HepG2 (cell line): Measurements from ENCODE around the gene ALK. TPM values are rescaled to one million over a fixed set of nuclear protein-coding genes. Genes with fewer than 3 reads are reported as not detected.

ENCODE experiments used
- ATAC-seq: fragments of 200-7000 bp; cut with Tn5 transposase; 3 replicates; pipeline ENCODE4 v1.9.1; 2020; ENCODE audit warnings: mild to moderate bottlenecking, moderate library complexity
- BruUV-seq: library from RNA; stranded (reverse); fragments of 400-500 nt; replicated peaks from 2 replicates; lab custom pipeline; 2021; lab: Mats Ljungman, UMichigan
- CTCF ChIA-PET: fragments of 300-600 bp; formaldehyde crosslinking; extraction: SDS; loops from one replicate; lab custom pipeline; 2021; ENCODE audit warnings: low total read pairs, inconsistent platforms, low intra/inter-chr PET ratio; lab: Yijun Ruan, JAX
- POLR2A ChIA-PET: fragments of 350-600 bp; sonication (Branson Sonifier 250); formaldehyde crosslinking; loops from one replicate; lab custom pipeline; 2020; ENCODE audit warnings: antibody characterized with exemption, inconsistent platforms; lab: Yijun Ruan, JAX
- DNase-seq: peaks from one replicate; pipeline ENCODE4 v3.0.0-alpha.2; 2015; ENCODE audit warnings: low spot score
- FAIRE-seq: peaks from 3 replicates; lab custom pipeline; 2011; peaks lifted over from hg19 to GRCh38; lab: Jason Lieb, UNC
- H2AFZ ChIP-seq: one replicate; pipeline ENCODE4 v1.6.1; 2011; ENCODE audit warnings: low read length, inconsistent platforms
- H3K27ac ChIP-seq: fragments of 300-600 bp; 3 replicates; pipeline ENCODE4 v1.8.0; 2011; ENCODE audit warnings: mixed run types, mild to moderate bottlenecking, mixed read lengths, low read length, inconsistent platforms; ENCODE audit not compliant: insufficient read depth; ENCODE audit errors: extremely low read length
- H3K27me3 ChIP-seq, 2 experiments: fragments of 200-600 bp in 1 of 2; 2 replicates in 1 of 2; 3 replicates in 1 of 2; pipeline versions ENCODE4 v1.6.0 to v1.8.0; 2011; ENCODE audit warnings: low read length in 2 of 2, mild to moderate bottlenecking in 2 of 2, moderate library complexity in 2 of 2, inconsistent platforms in 1 of 2; ENCODE audit not compliant: insufficient read depth in 2 of 2, control insufficient read depth in 1 of 2
- H3K36me3 ChIP-seq, 2 experiments: fragments of 200-600 bp in 1 of 2; replicated peaks in 1 of 2; 2 replicates in 1 of 2; 3 replicates in 1 of 2; pipeline versions ENCODE4 v1.5.1 to v1.8.0; 2011; ENCODE audit warnings: low read length in 2 of 2, inconsistent platforms in 1 of 2; ENCODE audit not compliant: insufficient read depth in 2 of 2, control insufficient read depth in 1 of 2
- H3K4me1 ChIP-seq: 2 replicates; pipeline ENCODE4 v1.5.1; 2012; ENCODE audit warnings: low read length, inconsistent platforms; ENCODE audit not compliant: insufficient read depth
- H3K4me2 ChIP-seq: 2 replicates; pipeline ENCODE4 v1.6.0; 2011; ENCODE audit warnings: low read depth, low read length, inconsistent platforms
- H3K4me3 ChIP-seq, 3 experiments: fragments of 200-600 bp in 1 of 3; sonication (generic), shearing (Covaris generic) in 1 of 3; replicated peaks in 1 of 3; 2 replicates each; pipeline ENCODE4 v1.5.1; 2011 to 2016; ENCODE audit warnings: low read length in 3 of 3, inconsistent platforms in 2 of 3, low read depth in 2 of 3, mild to moderate bottlenecking in 2 of 3, control low read depth in 1 of 3, mixed read lengths in 1 of 3; ENCODE audit not compliant: insufficient read depth in 1 of 3
- H3K79me2 ChIP-seq: one replicate; pipeline ENCODE4 v1.6.1; 2011; ENCODE audit warnings: low read length, inconsistent platforms; ENCODE audit not compliant: insufficient read depth
- H3K9ac ChIP-seq: 2 replicates; pipeline ENCODE4 v1.6.0; 2011; ENCODE audit warnings: mild to moderate bottlenecking, low read depth, low read length, inconsistent platforms; ENCODE audit not compliant: insufficient read depth
- H3K9me3 ChIP-seq: 2 replicates; pipeline ENCODE4 v1.5.1; 2012; ENCODE audit warnings: mild to moderate bottlenecking, low read length
- H4K20me1 ChIP-seq: 2 replicates; pipeline ENCODE4 v1.6.0; 2011; ENCODE audit warnings: inconsistent platforms, mild to moderate bottlenecking, low read length, moderate library complexity; ENCODE audit not compliant: insufficient read depth
- ARID5B ChIP-seq: IDR thresholded peaks from 2 replicates; pipeline ENCODE4 v1.4.0; 2020; ENCODE audit warnings: mild to moderate bottlenecking, missing genetic modification reagents
- GPN1 ChIP-seq: sonication (generic); formaldehyde crosslinking; IDR thresholded peaks from 2 replicates; pipeline ENCODE4 v1.5.1; 2020; ENCODE audit warnings: missing genetic modification reagents, borderline replicate concordance
- POLR2AphosphoS5 ChIP-seq: IDR thresholded peaks from 2 replicates; pipeline ENCODE4 v1.6.1; 2012; ENCODE audit warnings: low read depth, low read length
- SETDB1 ChIP-seq: sonication (generic); formaldehyde crosslinking; IDR thresholded peaks from 2 replicates; pipeline ENCODE4 v1.5.1; 2020; ENCODE audit warnings: missing genetic modification reagents, mild to moderate bottlenecking, borderline replicate concordance
- SNAPC2 ChIP-seq: sonication (generic); formaldehyde crosslinking; IDR thresholded peaks from 2 replicates; pipeline ENCODE4 v1.8.1; 2022; ENCODE audit warnings: mild to moderate bottlenecking, missing genetic modification reagents
- THAP11 ChIP-seq: IDR thresholded peaks from 2 replicates; pipeline ENCODE4 v1.6.1; 2016; ENCODE audit warnings: missing biosample characterization, missing genetic modification reagents
- ZBTB20 ChIP-seq: sonication (generic); formaldehyde crosslinking; IDR thresholded peaks from 2 replicates; pipeline ENCODE4 v1.8.1; 2023; ENCODE audit warnings: missing genetic modification reagents, low read depth, mild to moderate bottlenecking, borderline replicate concordance
- ZNF329 ChIP-seq: sonication (generic); formaldehyde crosslinking; IDR thresholded peaks from 2 replicates; pipeline ENCODE4 v1.9.0; 2021; ENCODE audit warnings: low read depth, mild to moderate bottlenecking, missing genetic modification reagents
- ZNF451 ChIP-seq: sonication (generic); formaldehyde crosslinking; IDR thresholded peaks from 2 replicates; pipeline ENCODE4 v1.5.0; 2020; ENCODE audit warnings: mild to moderate bottlenecking, missing genetic modification reagents
- WGBS: methylation state at CpG from one replicate; pipeline ENCODE4 v1.1.6; 2017; ENCODE audit warnings: low lambda C conversion rate; 5-methylcytosine and 5-hydroxymethylcytosine counted together
- in situ Hi-C: cut with HindIII; loops from 2 replicates; pipeline ENCODE4 v1.10.0; 2017; ENCODE audit warnings: low pct_unique_long_range_greater_than_20kb; ENCODE audit not compliant: extremely low pct_ligation_motif_present
- intact Hi-C: fragments of 100-400 bp; cut with micrococcal nuclease; formaldehyde crosslinking; loops from one replicate; pipeline ENCODE4 v1.10.0; 2022; ENCODE audit not compliant: unreplicated experiment
- polyA plus RNA-seq, 8 experiments: library from polyadenylated mRNA; depleted of rRNA in 3 of 8; stranded (reverse) in 7 of 8; unstranded in 1 of 8; fragments of >200 nt; fragmentation: Illumina TruSeq in 4 of 8; extraction: Trizol in 4 of 8; gene quantifications; 2 replicates each; pipeline versions ENCODE4 v1.2.1 to v1.2.3, GENCODE V29; 2011 to 2016; ENCODE audit warnings: low read depth in 4 of 8, missing spikeins in 1 of 8, mixed read lengths in 1 of 8; ENCODE audit not compliant: insufficient read depth in 1 of 8
- total RNA-seq, 5 experiments: library from RNA; depleted of rRNA; stranded (reverse); fragments of >200 nt; fragmentation: Illumina TruSeq; extraction: Trizol; gene quantifications; 2 replicates each; pipeline ENCODE4 v1.2.3, GENCODE V29; 2016; ENCODE audit warnings: low read depth in 1 of 5
- TF ChIP-seq, protein P1 (sequence below): sonication (generic); formaldehyde crosslinking; conservative IDR thresholded peaks from 2 replicates; pipeline ENCODE4 v1.8.0; 2022; ENCODE audit warnings: mild to moderate bottlenecking, moderate library complexity, missing genetic modification reagents

ALK gene
- total and polyA plus RNA-seq, 2 of the 13 experiments (the other 11 are each of a cell fraction or from before 2014, with no cell fraction given) = not detected

DNA sequence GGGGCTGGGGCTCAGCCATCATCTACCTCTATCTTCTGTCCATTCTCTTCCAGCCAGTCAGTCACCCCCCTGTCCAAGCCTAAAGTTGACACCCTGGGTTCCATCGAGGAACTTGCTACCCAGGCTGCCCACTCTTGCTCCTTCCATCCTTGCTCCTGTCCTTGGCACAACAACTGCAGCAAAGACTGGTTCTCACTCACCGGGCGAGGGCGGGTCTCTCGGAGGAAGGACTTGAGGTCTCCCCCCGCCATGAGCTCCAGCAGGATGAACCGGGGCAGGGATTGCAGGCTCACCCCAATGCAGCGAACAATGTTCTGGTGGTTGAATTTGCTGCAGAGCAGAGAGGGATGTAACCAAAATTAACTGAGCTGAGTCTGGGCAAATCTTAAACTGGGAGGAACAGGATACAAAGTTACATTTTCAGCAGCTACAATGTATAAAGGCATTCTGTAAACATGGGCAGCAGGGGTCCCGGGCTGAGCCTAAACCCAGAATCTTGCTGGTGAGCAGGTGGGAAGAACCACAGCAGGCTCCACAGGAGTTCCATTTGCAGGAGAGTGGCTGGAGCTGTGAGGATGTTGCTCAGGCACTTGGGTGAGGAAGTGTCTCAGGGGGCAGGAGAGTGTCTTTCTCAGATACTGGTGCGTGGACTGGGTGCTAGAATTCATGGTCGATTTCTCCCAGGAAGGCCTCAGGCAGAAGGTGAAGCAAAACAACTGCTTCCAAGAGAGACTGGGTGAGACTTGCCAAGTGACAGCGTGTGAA is 700.7 kb downstream of the ALK start:
- Histone ChIP-seq H3K4me2 (no peak overlapping the region), H3K27ac (no peak overlapping the region), H3K27me3 (peaks cover 2 to 28% of the 10 kb centered on the region in 2 experiments; a peak in 3 of 5 replicates), H3K36me3 (no peaks in the 10 kb centered on the region; a peak in 1 of 5 replicates), H3K4me3 (no peak overlapping the region), H3K9ac (no peak overlapping the region), H3K79me2 (no peaks in the 10 kb centered on the region), H4K20me1 (no peaks in the 10 kb centered on the region), H3K9me3 (no peaks in the 10 kb centered on the region), H2AFZ (no peak overlapping the region), H3K4me1 (no peaks in the 10 kb centered on the region)
- no peak for FAIRE-seq
- in situ Hi-C loops = no loop called here
- intact Hi-C loops = no loop called here
- no peak for ATAC-seq
- POLR2A ChIA-PET = no interaction called here
- CTCF ChIA-PET = no interaction called here
- no TSS peak for BruUV-seq
- DNase-seq = no peak
- TF ChIP-seq SETDB1 (CRISPR knock-in tag) (no peak), ZNF329 (CRISPR knock-in tag) (no peak), ARID5B (CRISPR knock-in tag) (no peak), GPN1 (no peak), THAP11 (CRISPR knock-in tag) (no peak), SNAPC2 (CRISPR knock-in tag) (no peak), POLR2AphosphoS5 (no peak), ZBTB20 (CRISPR knock-in tag) (no peak), ZNF451 (CRISPR knock-in tag) (no peak)
- TF ChIP-seq, protein P1, sequence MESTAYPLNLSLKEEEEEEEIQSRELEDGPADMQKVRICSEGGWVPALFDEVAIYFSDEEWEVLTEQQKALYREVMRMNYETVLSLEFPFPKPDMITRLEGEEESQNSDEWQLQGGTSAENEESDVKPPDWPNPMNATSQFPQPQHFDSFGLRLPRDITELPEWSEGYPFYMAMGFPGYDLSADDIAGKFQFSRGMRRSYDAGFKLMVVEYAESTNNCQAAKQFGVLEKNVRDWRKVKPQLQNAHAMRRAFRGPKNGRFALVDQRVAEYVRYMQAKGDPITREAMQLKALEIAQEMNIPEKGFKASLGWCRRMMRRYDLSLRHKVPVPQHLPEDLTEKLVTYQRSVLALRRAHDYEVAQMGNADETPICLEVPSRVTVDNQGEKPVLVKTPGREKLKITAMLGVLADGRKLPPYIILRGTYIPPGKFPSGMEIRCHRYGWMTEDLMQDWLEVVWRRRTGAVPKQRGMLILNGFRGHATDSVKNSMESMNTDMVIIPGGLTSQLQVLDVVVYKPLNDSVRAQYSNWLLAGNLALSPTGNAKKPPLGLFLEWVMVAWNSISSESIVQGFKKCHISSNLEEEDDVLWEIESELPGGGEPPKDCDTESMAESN = no peak
- WGBS = 22% methylated on average over 12 of the region's 12 CpGs
